ENCODE measurements around the gene SLC25A38.
"Not testable (repeated sequence)": the region's sequence is repeated elsewhere in the genome, so short reads cannot be mapped to it uniquely, and the experiment has no call there.

Gene SLC25A38

DNA sequence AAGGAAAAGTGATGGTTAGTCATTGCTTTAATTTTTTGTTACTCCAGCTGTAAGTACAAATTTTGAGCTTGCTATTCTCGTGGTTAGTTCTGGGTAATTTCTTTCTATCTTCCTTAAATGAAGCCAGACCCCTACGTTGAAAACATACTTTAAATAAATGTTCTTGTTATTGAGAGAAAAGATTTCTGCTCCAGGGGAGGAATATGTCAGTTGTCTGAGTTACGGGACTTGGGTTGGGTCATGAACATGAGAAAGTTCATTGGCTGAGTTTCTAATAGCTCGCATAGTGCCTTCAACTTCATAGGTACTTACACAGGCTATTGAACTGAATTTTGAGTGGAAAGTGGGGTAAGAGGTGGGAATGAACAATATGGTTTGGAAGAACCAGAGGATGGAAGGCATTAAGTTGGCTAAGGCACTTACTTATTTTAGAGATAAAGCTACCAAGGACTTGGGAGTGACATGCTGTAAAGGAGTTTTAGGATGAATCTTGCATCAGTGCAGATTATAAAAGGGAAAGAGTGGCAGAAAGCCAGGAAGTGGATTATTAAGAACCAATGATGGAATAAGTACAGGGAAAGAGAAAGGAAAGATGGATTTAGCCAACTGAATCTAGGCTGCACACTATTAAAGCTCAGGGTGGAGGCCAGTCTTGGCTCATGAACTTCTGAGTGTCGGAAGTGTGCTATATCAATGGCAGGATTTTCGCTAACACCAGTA lies 24.8 kb downstream of the SLC25A38 start:
- DNase-seq (ENCODE audit: low read depth) = no peak

DNA sequence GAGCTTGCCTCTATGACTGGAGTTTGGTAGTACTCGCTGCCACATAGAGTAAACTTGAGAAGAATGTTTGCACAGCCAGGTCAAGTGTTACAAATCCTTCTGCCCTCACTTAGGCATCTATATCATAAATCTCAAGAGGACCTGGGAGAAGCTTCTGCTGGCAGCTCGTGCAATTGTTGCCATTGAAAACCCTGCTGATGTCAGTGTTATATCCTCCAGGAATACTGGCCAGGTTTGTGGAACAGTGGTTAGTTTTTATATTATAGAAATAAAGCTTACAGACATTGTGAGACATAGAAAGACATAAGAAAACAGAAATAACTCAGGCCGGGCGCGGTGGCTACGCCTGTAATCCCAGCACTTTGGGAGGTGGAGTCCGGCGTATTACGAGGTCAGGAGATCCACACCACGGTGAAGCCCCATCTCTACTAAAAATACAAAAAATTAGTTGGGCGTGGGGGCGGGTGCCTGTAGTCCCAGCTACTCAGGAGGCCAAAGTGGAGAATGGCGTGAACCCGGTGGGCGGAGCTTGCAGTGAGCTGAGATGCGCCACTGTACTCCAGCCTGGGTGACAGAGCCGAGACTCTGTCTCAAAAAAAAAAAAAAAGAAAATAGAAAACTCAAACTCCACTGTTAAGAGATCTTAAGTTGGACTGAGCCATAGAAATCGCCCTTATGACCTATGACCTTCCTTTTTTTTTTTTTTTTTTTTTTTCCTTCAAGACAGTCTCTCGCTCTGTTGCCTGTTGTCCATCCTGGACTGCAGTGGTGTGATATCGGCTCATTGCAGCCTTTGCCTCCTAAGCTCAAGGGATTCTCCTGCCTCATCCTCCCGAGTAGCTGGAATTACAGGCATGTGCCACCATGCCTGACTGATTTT lies 25.6 kb downstream of the SLC25A38 start:
- DNase-seq (ENCODE audit: low read depth) = no peak

DNA sequence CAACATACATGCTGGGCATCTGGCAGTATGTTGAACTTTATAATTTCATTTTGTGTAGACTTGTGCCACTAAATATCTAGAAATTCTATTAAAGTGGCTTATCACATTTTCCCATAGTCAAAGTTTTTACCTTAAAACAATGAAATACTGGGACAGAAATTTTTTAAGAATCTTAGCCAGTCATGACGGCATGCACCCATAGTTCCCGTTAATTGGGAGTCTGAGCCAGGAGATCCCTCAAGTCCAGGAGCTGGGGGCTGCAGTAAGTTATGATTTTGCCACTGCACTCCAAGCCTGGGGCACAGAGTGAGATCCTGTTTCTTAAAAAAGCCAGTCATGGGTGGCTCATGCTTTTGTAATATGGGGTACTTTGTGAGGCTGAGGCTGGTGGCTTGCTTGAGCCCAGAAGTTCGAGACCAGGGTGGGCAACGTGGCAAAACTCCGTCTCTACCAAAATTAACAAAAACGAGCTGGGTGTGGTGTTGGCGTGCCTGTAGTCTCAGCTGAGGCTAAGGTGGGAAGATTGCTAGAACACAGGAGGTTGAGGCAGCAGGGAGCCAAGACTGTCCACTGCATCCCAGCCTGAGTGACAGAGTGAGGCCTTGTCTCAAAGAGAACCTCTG lies 26.5 kb downstream of the SLC25A38 start:
- DNase-seq (ENCODE audit: low read depth) = no peak

DNA sequence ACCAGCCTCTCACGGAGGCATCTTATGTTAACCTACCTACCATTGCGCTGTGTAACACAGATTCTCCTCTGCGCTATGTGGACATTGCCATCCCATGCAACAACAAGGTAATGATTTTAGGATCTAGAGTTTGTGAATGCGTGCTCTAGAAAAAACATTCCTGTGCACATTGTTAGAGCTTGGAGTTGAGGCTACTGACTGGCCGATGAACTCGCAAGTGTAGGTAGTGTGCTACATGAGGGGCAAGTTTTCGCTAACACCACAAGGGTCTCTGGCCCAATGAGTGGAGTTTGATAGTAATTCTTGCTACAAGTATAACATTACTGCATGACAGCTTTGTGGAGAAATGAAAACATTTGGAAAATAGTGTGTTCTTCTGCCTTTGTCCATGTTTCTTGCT lies 27.7 kb downstream of the SLC25A38 start:
- DNase-seq (ENCODE audit: low read depth) = no peak

DNA sequence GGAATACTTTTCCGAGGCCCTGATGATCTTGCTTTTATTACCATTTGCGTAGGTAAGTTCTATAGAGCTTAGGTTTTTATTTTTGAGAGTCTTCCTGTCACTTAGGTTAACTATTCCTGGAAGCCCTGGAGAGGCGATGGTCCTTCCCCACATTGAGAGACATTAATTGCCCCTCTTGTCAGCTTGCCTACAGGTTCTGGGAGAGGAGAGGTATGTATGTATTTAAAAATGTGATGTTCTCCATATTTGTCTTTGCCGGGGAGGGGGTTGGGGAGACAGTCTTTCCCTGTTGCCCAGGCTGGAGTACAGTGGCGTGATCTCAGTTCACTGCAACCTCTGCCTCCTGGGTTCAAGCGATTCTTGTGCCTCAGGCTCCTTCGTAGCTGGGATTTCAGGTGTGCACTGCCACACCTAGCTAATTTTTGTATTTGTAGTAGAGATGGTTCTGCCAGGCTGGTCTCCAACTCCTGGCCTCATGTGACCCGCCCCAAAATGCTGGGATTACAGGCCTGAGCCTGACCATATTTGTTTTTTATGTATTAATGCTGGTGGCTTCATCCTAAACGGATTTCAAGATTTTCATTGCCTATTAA lies 29.6 kb downstream of the SLC25A38 start:
- no peak for DNase-seq (ENCODE audit: low read depth)

DNA sequence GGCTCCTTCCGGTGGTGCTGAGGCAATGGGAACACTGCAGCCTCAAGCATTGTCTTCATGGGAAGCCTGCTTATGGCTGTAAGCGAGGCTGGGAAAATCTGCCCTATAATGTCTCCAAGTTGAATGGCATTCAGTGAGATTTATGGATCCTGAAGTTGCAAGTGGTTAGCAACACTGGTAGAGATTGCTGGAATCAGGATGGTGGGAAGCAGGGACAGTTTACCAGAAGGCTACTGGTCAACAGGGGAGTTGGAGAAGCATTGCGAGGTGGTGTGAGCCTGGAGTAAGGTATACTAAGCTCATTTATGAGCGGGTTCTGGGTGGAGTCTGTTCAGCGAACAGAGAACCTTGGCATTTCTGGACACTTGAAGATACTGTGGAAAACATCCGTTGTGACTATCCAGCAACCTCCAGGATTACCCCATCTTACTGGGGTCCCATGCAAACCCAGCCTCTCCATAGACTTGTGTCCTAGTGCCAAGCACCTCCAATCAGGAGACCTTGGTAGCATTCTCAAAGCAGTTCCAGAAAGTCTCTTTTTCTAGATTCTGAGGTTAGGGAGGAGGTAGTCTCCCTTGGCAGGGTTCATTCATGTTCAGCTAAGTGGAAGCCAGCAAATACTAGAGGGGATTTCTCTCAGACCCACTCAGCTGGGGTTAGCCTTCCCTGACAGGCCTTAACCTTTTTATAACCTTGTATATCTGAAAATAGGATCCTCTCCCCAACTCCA lies 30.7 kb downstream of the SLC25A38 start:
- no peak for DNase-seq (ENCODE audit: low read depth)

DNA sequence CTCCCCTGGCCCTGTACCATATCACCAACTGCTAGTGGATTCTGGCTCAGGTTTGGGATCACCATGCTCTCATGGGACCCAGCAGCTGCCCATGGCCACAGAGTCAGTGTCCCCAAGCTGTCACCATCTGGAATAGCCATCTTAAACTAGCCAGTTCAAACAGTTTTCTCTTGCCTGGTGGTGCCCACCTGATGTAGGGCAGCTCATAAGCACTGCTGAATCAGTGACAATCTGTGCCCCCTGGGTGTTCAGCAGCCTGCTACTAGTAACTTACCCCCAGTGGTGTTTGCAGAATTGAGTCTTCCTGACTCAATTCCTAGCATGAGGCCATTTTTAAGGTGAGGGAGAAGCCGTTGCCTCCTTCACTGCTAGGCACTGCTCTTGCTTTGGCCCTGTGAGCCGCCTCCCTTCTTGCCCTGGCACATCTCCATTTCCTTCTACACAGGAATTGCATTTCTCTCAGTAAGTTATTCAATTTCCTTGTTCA lies 31.3 kb downstream of the SLC25A38 start:
- DNase-seq (ENCODE audit: low read depth) = no peak

DNA sequence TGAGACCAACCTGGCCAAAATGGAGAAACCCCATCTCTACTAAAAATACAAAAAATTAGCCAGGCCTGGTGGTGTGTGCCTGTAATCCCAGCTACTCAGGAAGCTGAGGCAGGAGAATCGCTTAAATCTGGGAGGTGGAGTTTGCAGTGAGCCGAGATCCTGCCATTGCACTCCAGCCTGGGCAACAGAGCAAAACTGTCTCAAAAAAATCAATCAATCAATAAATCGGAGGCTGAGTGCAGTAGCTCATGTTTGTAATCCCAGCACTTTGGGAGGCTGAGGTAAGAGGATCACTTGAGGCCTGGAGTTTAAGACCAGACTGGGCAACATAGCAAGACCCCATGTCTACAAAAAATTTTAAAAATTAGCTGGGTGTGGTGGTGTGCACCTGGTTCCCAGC lies 32.1 kb downstream of the SLC25A38 start:
- not testable (repeated sequence) for DNase-seq (ENCODE audit: low read depth)

DNA sequence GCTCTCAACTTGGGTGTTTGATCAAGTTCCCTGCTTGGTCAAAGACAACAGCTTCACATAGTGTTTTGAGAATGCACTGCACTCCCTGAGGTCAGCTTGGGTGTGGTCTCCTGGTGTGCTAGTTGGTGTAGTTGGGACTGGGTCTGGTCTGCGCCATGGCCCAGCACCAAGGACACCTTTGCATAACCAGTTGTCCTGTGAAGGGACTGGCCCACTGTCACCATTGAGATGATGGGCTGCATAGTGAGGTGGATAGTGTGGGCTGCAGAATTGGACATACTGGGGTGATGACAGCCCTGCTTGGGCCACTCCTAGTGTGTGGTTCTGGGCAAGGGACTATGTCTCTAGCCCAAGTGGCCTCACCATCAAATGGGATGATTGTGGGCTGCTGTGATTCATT lies 32.8 kb downstream of the SLC25A38 start:
- DNase-seq (ENCODE audit: low read depth) = no peak

DNA sequence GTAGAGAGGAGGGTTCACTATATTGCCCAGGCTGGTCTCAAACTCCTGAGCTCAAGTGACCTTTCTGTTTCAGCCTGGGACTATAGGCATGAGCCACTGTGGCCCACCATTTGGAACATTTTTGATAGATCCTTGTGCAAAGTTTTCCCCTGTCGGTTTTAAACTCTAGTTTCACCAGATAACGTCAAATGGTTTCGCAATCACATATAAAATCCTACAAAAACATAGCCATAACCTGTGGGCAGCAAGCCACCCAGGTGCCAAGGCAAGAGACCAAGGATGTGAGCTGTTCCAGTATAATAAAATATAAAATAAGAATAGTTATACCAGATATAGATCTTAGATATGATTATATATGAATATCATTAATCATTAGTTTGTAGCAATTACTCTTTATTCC lies 33.8 kb downstream of the SLC25A38 start:
- not testable (repeated sequence) for DNase-seq (ENCODE audit: low read depth)

DNA sequence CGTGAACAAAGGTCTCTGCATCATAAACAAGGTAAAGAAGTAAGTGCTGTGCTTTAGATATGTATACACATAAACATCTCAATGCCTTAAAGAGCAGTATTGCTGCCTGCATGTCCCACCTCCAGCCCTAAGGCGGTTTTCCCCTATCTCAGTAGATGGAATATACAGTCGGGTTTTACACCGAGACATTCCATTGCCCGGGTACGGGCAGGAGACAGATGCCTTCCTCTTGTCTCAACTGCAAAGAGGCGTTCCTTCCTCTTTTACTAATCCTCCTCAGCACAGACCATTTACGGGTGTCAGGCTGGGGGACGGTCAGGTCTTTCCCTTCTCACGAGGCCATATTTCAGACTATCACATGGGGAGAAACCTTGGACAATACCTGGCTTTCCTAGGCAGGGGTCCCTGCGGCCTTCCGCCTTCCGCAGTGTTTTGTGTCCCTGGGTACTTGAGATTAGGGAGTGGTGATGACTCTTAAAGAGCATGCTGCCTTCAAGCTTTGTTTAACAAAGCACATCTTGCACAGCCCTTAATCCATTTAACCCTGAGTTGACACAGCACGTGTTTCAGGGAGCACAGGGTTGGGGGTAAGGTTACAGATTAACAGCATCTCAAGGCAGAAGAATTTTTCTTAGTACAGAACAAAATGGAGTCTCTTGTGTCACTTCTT lies 35.5 kb downstream of the SLC25A38 start:
- DNase-seq (ENCODE audit: low read depth) = not testable (repeated sequence)

DNA sequence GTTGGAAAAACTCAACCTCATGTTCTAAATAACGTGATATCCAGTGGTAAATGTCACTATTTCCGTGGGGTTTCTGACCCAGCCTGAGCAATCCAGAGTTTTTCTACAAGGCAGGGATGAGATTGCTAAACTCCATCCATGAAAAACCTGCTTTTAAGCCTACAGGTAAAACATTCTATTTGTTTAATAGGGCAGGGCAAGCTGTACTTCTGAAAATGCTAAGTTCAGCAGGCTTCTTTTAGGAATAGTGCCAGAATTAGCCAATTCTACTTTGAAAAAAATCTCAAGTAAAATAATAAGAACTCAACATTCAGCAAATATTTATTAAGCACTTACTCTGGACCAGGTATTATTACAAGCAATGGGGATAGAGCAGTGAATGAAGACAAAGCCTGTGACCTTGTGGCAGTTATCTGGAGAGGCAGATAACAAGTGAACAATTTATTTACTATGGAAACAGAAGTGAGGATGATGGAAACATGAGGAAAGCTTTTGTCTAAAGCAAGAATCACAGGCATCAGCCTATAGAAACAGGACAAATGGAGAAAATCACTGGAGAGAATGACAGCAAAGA lies 36.7 kb downstream of the SLC25A38 start:
- no peak for DNase-seq (ENCODE audit: low read depth)

DNA sequence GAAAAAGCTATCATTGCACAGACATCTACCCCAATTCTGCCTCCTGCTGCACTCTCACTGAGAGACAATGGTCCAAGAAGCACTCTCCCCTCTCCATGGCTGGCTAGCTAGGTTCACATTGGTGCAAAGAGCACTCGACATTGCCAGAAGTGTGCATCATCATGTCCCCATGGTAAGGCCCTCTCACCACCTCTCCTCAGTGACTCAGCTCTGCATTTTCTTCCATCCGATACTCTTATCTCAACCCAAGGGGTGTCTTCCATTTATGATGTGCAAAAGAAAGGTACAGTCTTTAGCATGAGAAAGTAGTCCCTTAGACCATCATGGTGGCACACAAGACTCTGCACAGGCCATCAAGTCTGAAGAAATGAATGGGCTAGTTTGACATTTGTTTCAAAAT lies 37.4 kb downstream of the SLC25A38 start:
- no peak for DNase-seq (ENCODE audit: low read depth)

DNA sequence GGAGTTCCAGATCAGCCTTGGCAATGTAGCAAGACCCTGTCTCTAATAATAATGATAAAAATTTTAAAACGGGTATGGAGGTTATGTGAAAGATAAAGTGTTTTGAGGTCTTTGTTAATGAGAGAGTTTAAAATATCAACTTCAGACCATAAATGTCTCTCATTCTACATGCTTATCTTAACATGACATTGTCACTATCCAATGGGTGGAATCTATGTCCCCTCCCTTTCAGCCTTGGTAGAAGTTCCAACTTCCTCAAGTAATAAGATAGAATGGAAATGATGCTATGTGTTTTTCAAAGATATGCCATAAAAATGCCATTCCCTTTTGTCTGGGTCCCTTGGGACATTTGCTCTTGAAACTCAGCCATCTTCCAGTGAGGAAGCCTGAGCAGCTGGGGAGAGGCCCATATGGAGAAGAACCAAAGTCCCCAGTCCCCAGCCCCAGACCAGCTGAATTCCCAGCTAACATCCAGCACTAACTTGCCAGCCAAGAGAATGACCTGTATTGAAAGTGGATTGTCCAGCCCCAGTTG lies 40.3 kb downstream of the SLC25A38 start:
- DNase-seq (ENCODE audit: low read depth) = no peak

DNA sequence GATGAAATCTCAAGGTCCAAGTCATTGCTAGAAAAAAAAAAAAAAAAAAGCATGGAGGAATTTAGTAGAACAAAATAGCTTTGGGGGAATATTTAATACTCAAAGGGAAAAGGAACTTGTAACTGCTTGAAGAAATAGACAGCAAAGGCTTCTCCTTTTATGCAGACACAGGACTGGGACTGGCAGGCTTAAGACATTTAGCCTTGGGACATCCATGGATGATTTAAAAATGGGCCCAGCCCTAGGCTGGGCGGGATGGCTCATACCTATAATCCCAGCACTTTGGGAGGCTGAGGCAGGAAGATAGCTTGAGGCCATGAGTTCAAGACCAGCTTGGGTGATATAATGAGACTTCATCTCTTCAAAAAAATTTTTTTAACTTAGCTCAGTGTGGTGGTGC lies 43.1 kb downstream of the SLC25A38 start:
- DNase-seq (ENCODE audit: low read depth) = no peak

DNA sequence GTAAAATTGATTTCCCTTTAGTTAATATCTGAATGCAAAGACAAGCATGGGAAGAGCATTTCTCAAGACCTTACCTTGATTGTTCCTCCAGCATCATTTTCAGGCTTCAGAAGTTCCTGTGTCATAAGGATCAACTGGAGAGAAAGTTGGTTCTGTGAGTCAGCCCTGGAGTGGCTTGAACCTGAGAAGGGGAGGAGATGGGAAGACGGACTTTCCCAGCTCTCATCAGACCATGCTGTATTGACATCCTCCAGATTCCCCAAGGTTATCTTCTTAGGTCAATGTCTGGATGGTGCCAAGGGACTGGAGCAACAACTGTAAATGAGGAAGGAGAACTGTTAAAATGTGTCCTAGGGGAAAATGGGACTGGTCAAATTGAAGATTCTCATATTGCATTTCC lies 44.3 kb downstream of the SLC25A38 start:
- no peak for DNase-seq (ENCODE audit: low read depth)

DNA sequence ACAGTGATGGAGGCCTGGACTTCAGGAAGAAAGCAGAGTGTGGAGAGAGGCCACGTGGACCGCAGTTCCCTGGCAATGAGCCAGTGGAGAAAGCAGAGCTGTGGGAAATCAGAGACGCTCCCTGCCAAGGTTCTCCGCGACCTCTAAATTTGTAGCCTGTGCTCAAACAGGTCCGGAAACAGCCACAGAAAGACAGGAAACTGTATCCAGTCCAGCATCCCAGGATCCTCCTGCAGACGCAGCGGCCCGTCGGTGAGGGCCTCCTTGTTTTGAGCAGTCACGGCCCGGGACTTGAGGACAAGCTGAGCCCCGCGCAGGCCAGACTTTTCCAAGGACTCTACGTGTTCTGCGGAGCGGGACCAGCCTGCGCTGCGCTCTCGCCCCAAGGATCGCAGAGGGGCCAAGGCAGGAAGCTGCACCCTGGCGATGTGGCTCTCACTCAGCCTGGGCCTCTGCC lies 45.6 kb downstream of the SLC25A38 start:
- DNase-seq (ENCODE audit: low read depth) = no peak

DNA sequence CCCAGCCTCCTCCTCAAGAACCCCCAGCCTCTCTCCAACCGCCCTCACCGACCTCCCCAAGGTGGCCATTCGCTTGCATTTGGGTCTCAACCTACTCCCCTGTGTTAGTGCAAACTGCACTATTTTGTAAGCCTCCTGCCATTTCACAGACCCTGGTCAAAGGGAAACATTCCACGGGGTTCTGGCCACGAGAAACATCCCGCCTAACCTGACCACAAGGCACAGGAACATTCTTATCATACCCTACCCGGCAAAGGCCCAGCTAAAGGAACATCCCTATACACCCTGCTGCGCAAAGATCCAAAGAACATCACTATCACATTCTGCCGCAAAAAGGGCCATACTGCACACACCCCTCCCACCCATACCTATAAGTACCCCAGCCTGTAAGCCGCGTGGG lies 46.3 kb downstream of the SLC25A38 start:
- DNase-seq (ENCODE audit: low read depth) = no peak

DNA sequence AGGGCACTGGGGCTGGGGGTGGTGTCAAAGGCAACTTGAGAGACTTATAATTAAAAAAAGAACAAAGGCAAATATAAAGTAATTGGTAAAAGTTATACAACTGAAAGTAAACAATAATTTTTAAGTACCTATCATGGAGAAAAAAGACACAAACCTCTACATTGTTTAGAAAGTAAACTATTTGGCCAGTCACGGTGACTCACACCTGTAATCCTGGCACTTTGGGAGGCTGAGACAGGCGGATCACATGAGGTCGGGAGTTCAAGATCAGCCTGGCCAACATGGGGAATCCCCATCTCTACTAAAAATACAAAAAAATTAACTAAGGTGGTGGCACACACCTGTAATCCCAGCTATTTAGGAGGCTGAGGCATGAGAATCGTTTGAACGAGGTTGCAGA lies 49.2 kb downstream of the SLC25A38 start:
- no peak for DNase-seq (ENCODE audit: low read depth)

DNA sequence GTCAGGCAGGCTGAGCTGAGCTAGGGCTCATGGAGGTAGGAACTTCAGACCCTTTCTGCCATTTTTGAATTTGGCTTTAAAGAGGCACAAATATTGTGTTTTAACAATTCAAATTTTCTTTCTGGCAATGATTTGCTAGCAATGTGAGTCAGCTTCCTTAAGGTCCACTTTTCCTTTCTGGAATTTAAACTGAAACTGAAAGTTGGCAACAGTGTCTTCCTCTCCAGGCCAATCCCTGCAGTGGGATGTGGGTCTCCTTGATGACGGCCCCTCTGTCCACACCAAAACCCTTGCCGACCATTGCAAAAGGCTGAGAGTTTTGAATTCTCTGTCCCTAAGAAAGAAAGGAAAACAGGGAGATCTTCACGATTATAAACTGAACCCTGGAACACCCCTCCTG lies 50.5 kb downstream of the SLC25A38 start:
- DNase-seq (ENCODE audit: low read depth) = no peak

Data from stimulated activated CD8-positive, alpha-beta memory T cell treated with anti-CD3 and anti-CD28 coated beads, Interleukin-15, amount 100 ng/mL, for 1 hour (primary cell).